SJSA1 (cell line): Measurements from ENCODE around the gene CLSTN2. TPM values are rescaled to one million over a fixed set of nuclear protein-coding genes. Genes with fewer than 3 reads are reported as not detected.
A peak's percentile ranks its signal among the peaks of the same experiment; 100 is the strongest.

Experiments used
- DNase-seq, 2 experiments: peaks; one replicate each; pipeline ENCODE4 v3.0.0-alpha.2; 2015 to 2020; ENCODE audit warnings: low spot score in 2 of 2, low read depth in 1 of 2
- H3K27ac ChIP-seq: fragments of 250-450 bp; sonication (Bioruptor Pico); 2 replicates; pipeline ENCODE4 v1.5.1; 2020; ENCODE audit warnings: mild to moderate bottlenecking, moderate library complexity
- H3K27me3 ChIP-seq: fragments of 250-450 bp; sonication (Bioruptor Pico); replicated peaks from 2 replicates; pipeline ENCODE4 v1.5.1; 2020; ENCODE audit warnings: mild to moderate bottlenecking, moderate library complexity
- H3K36me3 ChIP-seq: fragments of 250-450 bp; sonication (Bioruptor Pico); 2 replicates; pipeline ENCODE4 v1.5.1; 2020; ENCODE audit warnings: mild to moderate bottlenecking
- H3K4me1 ChIP-seq: fragments of 250-450 bp; sonication (Bioruptor Pico); replicated peaks from 2 replicates; pipeline ENCODE4 v1.6.1; 2021; ENCODE audit warnings: mild to moderate bottlenecking
- H3K4me3 ChIP-seq: fragments of 250-450 bp; sonication (Bioruptor Pico); 2 replicates; pipeline ENCODE4 v1.5.1; 2020; ENCODE audit warnings: mild to moderate bottlenecking
- H3K9me3 ChIP-seq: fragments of 250-450 bp; sonication (Bioruptor Pico); replicated peaks from 2 replicates; pipeline ENCODE4 v1.5.1; 2020; ENCODE audit warnings: mild to moderate bottlenecking
- total RNA-seq: library from RNA; depleted of rRNA; stranded (reverse); fragments of >200 nt; shearing (Covaris generic); gene quantifications from 2 replicates; pipeline ENCODE4 v1.2.3, GENCODE V29; 2014; rRNA removed

Gene CLSTN2
- 0.05 TPM in 1 of 2 replicates, not detected in the other for total RNA-seq

GRCh38 chr3:139935016-139935865 lies at the start of gene CLSTN2:
Gene CLSTN2 (plus strand): TSS chr3:139935185.
- H3K27ac ChIP-seq, result no peak within 1 kb of the TSS

GRCh38 chr3:139887431-139887830 lies 47.6 kb upstream of the CLSTN2 start:
- H3K27ac ChIP-seq, result no peak overlapping the region
- no peaks in the 10 kb centered on the region for H3K4me1 ChIP-seq
- no peaks in the 10 kb centered on the region; the same call in 1 of the 2 replicates for H3K27me3 ChIP-seq
- no peaks in the 10 kb centered on the region for H3K9me3 ChIP-seq
- H3K4me3 ChIP-seq, result no peak overlapping the region
- no peaks in the 10 kb centered on the region for H3K36me3 ChIP-seq
- DNase-seq, result no peak

More at GRCh38 chr3:139935016-139935865, at the start of gene CLSTN2:
- Histone ChIP-seq H3K4me3 (peak within 1 kb of the TSS; percentile 28), H3K36me3 (no peaks in the 10 kb centered on the region), H3K27me3 (peaks cover 36% of the 10 kb centered on the region), H3K9me3 (no peaks in the 10 kb centered on the region), H3K4me1 (peaks cover 13% of the 10 kb centered on the region)
- peak; percentile 24 to 47 for DNase-seq

DNA sequence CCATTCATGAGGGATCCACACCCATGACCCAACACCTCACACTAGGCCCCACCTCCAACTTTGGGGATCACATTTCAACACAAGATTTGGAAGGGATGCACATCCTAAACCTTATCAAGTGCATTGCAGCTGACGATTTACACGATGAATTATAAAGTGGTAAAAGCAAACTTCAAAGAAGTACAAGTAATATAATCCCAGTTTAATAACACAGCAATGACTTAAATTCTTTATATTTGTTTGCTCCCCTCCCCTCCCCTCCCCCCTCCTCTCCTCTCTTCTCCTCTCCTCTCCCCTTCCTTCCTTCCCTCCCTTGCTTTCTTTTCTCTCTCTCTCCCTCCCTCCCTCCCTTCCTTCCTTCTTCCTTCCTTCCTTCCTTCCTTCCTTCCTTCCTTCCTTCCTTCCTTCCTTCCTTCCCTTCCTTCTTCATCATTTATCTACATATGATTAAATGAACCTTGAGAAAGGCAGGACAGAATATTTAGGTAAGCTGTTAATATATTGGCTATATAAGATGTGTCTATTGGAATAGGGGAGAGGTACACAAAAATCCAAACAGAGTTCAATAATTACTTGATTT lies 46.3 kb upstream of the CLSTN2 start:
- DNase-seq, result no peak
- Histone ChIP-seq H3K4me3 (no peak overlapping the region), H3K27me3 (no peaks in the 10 kb centered on the region; the same call in 1 of the 2 replicates), H3K36me3 (no peaks in the 10 kb centered on the region), H3K4me1 (no peaks in the 10 kb centered on the region), H3K27ac (no peak overlapping the region), H3K9me3 (no peaks in the 10 kb centered on the region)

GRCh38 chr3:139893267-139893962 lies 41.6 kb upstream of the CLSTN2 start:
- DNase-seq, result no peak
- Histone ChIP-seq H3K27ac (no peak overlapping the region), H3K27me3 (no peaks in the 10 kb centered on the region; the same call in 1 of the 2 replicates), H3K4me3 (no peak overlapping the region), H3K4me1 (no peaks in the 10 kb centered on the region), H3K36me3 (no peaks in the 10 kb centered on the region), H3K9me3 (no peaks in the 10 kb centered on the region)

- Histone ChIP-seq H3K4me3 (no peak overlapping the region), H3K9me3 (no peaks in the 10 kb centered on the region), H3K27ac (no peak overlapping the region), H3K4me1 (no peaks in the 10 kb centered on the region), H3K36me3 (no peaks in the 10 kb centered on the region), H3K27me3 (no peaks in the 10 kb centered on the region; the same call in 1 of the 2 replicates)
- DNase-seq, result no peak
Measured at GRCh38 chr3:139893963-139894642, 40.9 kb upstream of the CLSTN2 start.

GRCh38 chr3:139894643-139894989 lies 40.4 kb upstream of the CLSTN2 start:
- Histone ChIP-seq H3K36me3 (no peaks in the 10 kb centered on the region), H3K9me3 (no peaks in the 10 kb centered on the region), H3K27me3 (no peaks in the 10 kb centered on the region; the same call in 1 of the 2 replicates), H3K4me1 (no peaks in the 10 kb centered on the region), H3K27ac (no peak overlapping the region), H3K4me3 (no peak overlapping the region)
- DNase-seq, result no peak

- no peaks in the 10 kb centered on the region for H3K36me3 ChIP-seq
- no peak overlapping the region for H3K4me3 ChIP-seq
- H3K9me3 ChIP-seq, result no peaks in the 10 kb centered on the region
- DNase-seq, result no peak
- H3K27ac ChIP-seq, result no peak overlapping the region
- H3K27me3 ChIP-seq, result no peaks in the 10 kb centered on the region
- no peaks in the 10 kb centered on the region for H3K4me1 ChIP-seq
Measured at GRCh38 chr3:139897759-139898158, 37.2 kb upstream of the CLSTN2 start.

DNA sequence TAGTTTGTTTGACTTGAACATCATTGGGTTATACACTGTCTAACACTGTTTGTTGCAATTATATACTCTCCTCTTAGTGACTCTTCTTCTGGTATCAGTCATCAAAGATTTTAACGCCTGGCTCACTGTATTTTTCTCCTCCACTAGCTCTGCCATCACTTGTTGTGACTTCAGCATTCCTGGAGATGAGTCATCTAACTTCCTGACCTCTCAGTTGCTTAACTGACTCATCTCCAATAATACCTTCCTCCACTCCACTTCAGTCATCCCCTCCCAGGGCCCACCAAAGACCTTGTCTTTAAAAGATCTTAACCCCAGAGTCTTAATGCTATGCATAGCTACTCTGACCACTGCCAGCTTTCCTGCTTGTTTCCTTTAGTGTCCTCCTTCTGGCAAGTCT lies 28.6 kb upstream of the CLSTN2 start:
- H3K27ac ChIP-seq, result no peak overlapping the region
- H3K4me3 ChIP-seq, result no peak overlapping the region
- DNase-seq, result peak; percentile 65 to 69

GRCh38 chr3:139909811-139910210 lies 25.2 kb upstream of the CLSTN2 start:
- Histone ChIP-seq H3K27me3 (no peaks in the 10 kb centered on the region), H3K9me3 (no peaks in the 10 kb centered on the region)
- DNase-seq, result no peak

More for the DNA sequence above, 28.6 kb upstream of the CLSTN2 start:
- H3K27me3 ChIP-seq, result no peaks in the 10 kb centered on the region
- no peaks in the 10 kb centered on the region for H3K9me3 ChIP-seq
- H3K4me1 ChIP-seq, result peaks cover 14% of the 10 kb centered on the region
- H3K36me3 ChIP-seq, result no peaks in the 10 kb centered on the region

GRCh38 chr3:139916271-139916670 lies 18.7 kb upstream of the CLSTN2 start:
- Histone ChIP-seq H3K27ac (no peak overlapping the region), H3K4me3 (no peak overlapping the region), H3K36me3 (no peaks in the 10 kb centered on the region), H3K27me3 (no peaks in the 10 kb centered on the region), H3K4me1 (no peaks in the 10 kb centered on the region), H3K9me3 (no peaks in the 10 kb centered on the region)
- no peak for DNase-seq

More at GRCh38 chr3:139909811-139910210, 25.2 kb upstream of the CLSTN2 start:
- Histone ChIP-seq H3K36me3 (no peaks in the 10 kb centered on the region), H3K27ac (no peak overlapping the region), H3K4me1 (peaks cover 14% of the 10 kb centered on the region), H3K4me3 (no peak overlapping the region)

DNA sequence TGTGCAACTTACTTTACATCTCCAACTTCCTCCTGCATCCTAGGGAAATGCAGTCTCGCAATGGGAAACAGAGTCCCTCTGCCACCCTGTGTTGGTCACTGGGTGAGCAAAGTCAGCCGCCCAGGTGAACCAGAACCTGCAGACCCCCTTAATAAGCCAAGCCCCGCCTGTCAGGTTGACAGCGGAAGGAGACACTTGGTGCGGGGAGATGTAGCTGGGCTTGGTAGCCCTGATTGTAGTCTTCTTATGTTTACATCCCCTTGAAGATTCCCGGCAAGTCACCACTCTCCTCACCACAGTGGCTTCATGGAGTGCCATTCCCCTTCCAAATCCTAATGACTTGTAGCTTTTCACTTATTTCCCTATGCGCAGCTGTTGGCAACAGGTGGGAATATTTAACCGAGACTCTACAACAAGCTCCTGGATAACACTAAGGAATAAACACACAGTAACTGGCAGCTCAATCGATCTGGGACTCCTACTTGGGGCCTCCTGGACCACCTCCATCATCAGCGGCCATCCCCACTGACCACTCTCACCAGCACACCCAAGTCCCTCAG lies 17.7 kb upstream of the CLSTN2 start:
- Histone ChIP-seq H3K9me3 (no peaks in the 10 kb centered on the region), H3K27me3 (no peaks in the 10 kb centered on the region), H3K4me3 (no peak overlapping the region), H3K27ac (no peak overlapping the region), H3K36me3 (no peaks in the 10 kb centered on the region), H3K4me1 (no peaks in the 10 kb centered on the region)
- no peak for DNase-seq

- H3K4me1 ChIP-seq, result no peaks in the 10 kb centered on the region
- no peak for DNase-seq
- peaks cover 12% of the 10 kb centered on the region; the same call in 1 of the 2 replicates for H3K27me3 ChIP-seq
- no peak overlapping the region for H3K4me3 ChIP-seq
- H3K27ac ChIP-seq, result no peak overlapping the region
- no peaks in the 10 kb centered on the region for H3K36me3 ChIP-seq
- no peaks in the 10 kb centered on the region for H3K9me3 ChIP-seq
Measured at GRCh38 chr3:139928708-139929505, 6.1 kb upstream of the CLSTN2 start.
